ENCODE measurements around the gene TIMP2.
"Not testable (repeated sequence)": the region's sequence is repeated elsewhere in the genome, so short reads cannot be mapped to it uniquely, and the experiment has no call there.

Gene TIMP2

DNA sequence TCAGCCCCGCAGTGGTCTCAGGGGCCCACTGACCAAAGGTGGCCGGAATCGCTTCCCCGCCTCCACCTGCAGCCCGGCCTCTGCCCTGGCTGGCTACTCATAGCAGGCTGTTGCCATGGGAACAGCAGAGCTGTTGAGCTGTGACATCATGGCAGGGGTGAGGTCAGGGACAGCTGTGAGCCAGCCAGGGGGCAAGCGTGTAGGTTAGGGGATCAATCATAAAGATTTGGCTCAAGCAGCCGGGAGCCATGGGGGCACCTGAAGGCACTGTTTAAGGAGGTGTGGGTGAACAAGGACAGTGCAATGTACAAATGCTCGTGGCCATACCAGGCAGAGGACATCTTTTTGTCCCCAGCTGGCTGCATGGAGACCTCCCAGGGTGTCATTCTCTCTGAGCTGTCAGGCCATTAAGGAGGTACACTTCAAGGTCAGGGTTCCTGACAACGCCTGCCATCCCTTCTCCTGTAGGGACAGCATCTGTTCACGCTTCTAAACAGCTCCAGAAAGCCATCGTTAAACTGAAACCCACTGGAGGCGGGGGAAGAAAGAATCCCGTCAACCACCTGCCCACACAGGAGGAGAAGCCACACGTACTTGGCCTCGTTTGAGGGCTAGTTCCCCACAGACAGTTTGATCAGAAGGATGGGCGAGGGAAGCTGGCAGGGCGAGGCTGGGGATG, 21.9 kb downstream of the TIMP2 start, which contains the start of gene CEP295NL:
TSS of gene CEP295NL (minus strand) at position 101 of the 679 bp plus-strand sequence. CDS start 1,373 bp downstream, outside the sequence.
- no peak for DNase-seq

GRCh38 chr17:78902231-78902630, 23.0 kb downstream of the TIMP2 start:
- DNase-seq: not testable (repeated sequence)

- DNase-seq: no peak
Observed at GRCh38 chr17:78901806-78902205, 23.4 kb downstream of the TIMP2 start.

GRCh38 chr17:78900816-78901215, 24.4 kb downstream of the TIMP2 start:
- DNase-seq: no peak

- no peak for DNase-seq
Observed at GRCh38 chr17:78899361-78900260, 25.6 kb downstream of the TIMP2 start.

DNA sequence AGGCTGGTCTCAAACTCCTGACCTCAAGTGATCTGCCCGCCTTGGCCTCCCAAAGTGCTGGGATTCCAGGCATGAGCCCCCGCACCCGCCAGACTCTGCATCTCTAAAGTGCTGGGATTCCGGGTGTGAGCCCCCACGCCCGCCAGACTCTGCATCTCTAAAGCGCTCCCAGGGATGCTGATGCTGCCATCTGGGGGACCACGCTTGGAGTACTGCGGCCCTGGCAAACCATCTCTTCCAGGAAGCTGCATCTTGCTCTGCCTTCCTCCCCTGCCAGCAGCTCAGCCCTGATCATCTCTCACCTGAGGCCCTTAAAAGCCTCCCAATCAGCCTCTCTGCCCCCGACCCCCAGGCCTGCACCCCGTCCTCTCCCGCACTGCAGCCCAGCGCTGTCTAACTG, 26.2 kb downstream of the TIMP2 start:
- DNase-seq: no peak

- DNase-seq: no peak
Observed at GRCh38 chr17:78898075-78898836, 26.9 kb downstream of the TIMP2 start.

GRCh38 chr17:78897664-78898047, 27.5 kb downstream of the TIMP2 start:
- no peak for DNase-seq

- DNase-seq: no peak
Observed at GRCh38 chr17:78896834-78897663, 28.1 kb downstream of the TIMP2 start.

GRCh38 chr17:78896091-78896833, 28.9 kb downstream of the TIMP2 start:
- no peak for DNase-seq

DNA sequence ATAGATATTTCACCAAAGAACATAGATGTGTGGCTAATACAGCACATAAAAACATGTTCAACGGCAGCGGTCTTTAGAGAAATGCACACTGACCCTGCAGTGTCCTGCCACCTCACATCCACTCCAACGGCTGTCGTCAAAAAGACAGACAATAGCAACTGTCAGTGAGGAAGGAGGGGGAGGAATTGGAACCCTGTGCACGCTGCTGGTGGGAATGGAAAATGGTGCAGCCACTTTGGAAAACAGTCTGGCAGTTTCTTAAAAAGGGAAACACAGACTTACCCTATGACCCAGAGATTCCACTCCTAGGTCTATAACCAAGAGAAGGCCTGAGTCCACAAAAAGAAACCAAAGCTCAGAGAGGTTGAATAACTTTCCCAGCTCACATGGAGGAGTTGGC, 29.9 kb downstream of the TIMP2 start:
- DNase-seq: no peak

GRCh38 chr17:78893684-78894083, 31.5 kb downstream of the TIMP2 start:
- DNase-seq: no peak

- no peak for DNase-seq
Observed at GRCh38 chr17:78892936-78893379, 32.2 kb downstream of the TIMP2 start.

GRCh38 chr17:78892520-78892919, 32.7 kb downstream of the TIMP2 start:
- no peak for DNase-seq

DNA sequence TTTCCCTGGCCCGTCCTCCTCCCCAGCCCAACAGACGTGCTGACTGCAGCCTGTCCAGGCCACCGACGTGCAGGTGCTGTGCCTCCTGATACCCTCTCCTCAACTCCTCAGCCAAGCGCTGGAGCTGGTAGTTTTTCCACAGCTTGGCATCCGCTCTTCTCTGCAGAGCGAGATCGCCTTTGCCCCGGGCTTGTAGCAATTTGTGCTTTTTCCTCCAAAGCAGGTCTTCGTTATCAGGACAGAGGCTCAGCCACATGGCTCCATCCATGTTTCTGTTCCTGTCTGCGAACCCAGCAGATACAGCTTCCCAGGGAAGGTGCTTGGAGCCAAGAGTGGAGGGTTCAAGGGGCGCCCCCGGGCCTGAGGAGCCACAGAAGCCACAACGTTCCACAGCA, 33.1 kb downstream of the TIMP2 start:
- DNase-seq: no peak

- DNase-seq: no peak
Observed at GRCh38 chr17:78891406-78892061, 33.7 kb downstream of the TIMP2 start.

DNA sequence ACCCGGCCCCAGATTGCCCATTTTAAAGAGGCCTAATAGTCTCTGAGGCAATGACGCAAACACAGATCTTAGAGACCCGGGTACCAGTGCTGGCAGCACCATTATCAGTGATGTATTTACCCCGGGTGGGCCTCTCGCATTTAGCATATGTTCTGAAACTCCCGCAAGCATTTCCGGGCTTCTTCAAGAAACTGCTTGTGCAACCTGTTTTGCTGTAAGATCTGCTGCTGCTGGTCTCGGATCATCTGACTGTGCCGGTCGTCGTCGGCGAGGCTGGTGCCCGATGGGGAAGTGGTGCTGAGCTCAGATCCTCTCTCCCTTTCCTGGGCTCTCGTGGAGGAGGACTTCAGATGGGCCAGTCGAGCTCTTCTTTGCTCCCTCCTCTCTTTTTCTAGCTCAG, 34.7 kb downstream of the TIMP2 start:
- peak in 1 of 4 experiments; percentile 39 for DNase-seq

DNA sequence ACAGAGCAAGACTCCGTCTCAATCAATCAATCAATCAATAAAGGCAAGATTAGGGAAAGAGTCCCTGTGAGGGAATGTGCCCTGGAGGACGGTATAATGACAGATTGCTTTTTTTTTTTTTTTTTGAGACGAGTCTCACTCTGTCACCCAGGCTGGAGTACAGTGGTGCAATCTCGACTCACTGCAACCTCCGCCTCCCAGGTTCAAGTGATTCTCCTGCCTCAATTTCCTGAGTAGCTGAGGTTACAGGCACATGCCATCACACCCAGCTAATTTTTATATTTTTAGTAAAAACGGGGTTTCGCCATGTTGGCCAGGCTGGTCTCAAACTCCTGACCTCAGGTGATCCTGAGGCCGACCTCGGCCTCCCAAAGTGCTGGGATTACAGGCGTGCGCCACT, 35.1 kb downstream of the TIMP2 start:
- DNase-seq: not testable (repeated sequence)

DNA sequence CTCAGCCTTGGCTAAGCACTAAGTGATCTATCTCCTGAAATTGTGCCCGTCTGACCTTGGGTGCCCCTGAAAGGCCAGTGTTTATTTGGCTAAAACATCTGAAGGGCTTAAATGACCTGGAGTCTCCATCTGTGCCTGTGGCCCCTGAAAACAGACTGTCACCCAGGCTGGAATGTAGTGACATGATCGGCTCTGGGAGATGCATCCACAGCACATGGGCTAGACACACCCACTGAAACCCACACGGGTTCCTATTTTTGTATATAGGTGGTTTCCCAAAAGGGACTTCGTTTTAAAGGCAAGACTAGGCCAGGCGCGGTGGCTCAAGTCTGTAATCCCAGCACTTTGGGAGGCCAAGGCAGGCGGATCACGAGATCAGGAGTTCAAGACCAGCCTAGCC, 35.7 kb downstream of the TIMP2 start:
- DNase-seq: no peak

DNA sequence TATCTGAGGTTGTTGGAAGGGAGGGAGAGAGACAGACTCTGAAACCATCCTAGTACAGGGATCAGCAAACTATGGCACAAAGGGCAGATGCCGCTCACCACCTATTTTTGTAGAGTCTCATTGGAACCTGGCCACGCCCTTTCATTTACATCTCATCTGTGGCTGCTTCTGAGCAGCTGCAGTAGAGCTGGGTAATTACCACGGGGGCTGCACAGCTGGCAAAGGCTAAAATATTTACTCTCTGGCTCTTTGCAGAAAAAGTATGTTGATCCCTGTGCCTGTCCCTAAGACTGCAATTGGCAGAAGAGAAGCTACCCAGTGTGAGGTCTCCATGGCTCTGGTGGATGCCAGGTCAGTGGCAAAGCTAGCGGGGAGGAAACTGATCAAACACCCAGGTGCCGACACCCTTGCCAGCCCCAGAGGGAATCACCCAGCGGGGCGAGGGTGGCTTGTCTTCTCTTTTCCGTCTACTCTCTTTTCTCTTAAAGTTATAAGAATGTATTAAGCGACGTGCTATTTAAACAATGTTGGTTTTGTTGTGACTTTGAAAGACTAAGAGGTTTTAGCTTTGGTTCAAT, 36.2 kb downstream of the TIMP2 start:
- DNase-seq: no peak

DNA sequence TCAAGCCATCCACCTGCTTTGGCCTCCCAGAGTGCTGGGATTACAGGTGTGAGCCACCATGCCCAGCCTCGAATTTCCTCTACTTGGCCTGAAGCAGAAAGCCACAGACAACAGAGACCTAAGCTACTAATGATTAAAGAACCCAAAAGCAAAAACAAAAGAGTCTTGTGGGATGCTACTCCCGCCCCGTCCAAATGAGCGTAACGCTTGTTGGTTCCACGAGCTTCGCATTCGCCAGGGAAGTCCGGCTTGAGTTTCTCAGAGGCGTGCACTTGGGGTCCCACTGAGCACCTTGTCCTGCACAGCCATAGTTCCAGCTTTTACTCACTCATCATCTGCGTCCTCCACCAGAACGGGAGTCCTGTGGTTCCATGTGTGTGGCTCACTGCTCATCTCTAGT, 38.2 kb downstream of the TIMP2 start:
- no peak for DNase-seq

Measured in activated naive CD4-positive, alpha-beta T cell (primary cell).